Measurements from ENCODE around the gene CIAO1.

- TF ChIP-seq EZH2 (IDR thresholded peaks at IDR 0.05; ENCODE audit: borderline replicate concordance, insufficient read depth, low read depth, low read length, poor library complexity, severe bottlenecking) (no peak), CTCF (IDR thresholded peaks at IDR 0.05) (no peak)
Measured at GRCh38 chr2:96305091-96305978, 39.3 kb downstream of the CIAO1 start, which contains the start of gene SNRNP200.
